ENCODE data around the gene DCTD.
"Not testable (repeated sequence)": the region's sequence is repeated elsewhere in the genome, so short reads cannot be mapped to it uniquely, and the experiment has no call there.

Gene DCTD

DNA sequence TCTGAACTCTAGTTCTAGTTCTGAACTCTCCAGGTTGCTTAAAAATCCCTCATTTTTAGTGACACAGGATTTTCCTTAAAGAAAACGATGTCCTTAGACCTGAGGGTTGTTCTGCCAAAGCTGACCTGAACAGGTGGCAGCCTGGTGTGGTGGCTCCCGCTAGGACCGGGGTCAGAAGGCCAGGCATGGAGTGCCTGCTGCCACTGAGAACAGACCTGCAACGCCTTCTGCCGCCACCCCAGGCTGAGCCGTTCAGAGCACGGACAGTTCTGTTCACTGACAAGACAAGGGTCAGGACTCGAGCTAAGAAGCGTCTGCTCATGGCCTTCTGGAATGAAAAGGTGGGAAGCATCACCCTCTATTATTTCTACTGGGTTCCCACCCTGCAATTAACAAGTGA, 15.8 kb downstream of the DCTD start:
- FAIRE-seq, result no peak
- TF ChIP-seq POLR2A (IDR thresholded peaks at IDR 0.05; ENCODE audit: low read depth, low read length) (no peak), POLR2AphosphoS5 (IDR thresholded peaks at IDR 0.05; ENCODE audit: low read depth, low read length) (no peak), TAF1 (IDR thresholded peaks at IDR 0.05; ENCODE audit: borderline replicate concordance, low read depth, low read length) (no peak)
- no peak for DNase-seq (ENCODE audit: insufficient read length)

DNA sequence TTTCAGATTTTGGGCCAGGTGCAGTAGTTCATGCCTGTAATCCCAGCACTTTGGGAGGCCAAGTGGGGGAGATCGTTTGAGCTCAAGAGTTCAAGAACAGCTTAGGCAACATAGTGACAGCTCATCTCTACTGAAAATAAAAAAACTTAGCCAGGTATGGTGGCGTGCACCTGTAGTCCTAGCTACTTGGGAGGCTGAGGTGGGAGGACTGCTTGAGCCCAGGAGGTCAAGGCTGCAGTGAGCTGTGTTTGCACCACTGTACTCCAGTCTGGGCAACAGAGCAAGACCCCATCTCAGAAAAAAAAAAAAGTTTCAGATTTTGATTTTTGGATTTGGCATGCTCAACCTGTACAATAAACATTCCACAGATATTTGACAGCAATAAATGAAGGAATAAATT, 17.2 kb downstream of the DCTD start:
- not testable (repeated sequence) for FAIRE-seq

DNA sequence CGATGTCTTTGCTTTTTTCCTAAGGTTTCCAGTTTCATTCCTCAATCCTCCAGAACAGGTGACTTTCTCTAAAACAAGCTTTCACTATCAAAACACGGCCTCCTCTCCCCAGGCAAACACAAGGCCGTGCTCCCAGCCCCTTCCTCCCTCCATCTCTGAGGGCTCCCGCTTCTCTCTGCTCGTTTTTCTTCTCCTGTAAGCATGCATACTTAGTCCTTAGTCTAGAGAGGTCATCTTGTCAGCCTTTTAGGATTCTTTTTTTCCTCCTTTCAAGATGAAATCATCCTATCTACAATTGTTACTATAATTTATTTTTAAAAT, 18.7 kb downstream of the DCTD start:
- no peak for DNase-seq (ENCODE audit: insufficient read length)
- TF ChIP-seq POLR2AphosphoS5 (IDR thresholded peaks at IDR 0.05; ENCODE audit: low read depth, low read length), result no peak
- no peak for TF ChIP-seq TAF1 (IDR thresholded peaks at IDR 0.05; ENCODE audit: borderline replicate concordance, low read depth, low read length)
- TF ChIP-seq POLR2A (IDR thresholded peaks at IDR 0.05; ENCODE audit: low read depth, low read length), result no peak
- no peak for FAIRE-seq

More for the DNA sequence above, 17.2 kb downstream of the DCTD start:
- not testable (repeated sequence) for DNase-seq (ENCODE audit: insufficient read length)

DNA sequence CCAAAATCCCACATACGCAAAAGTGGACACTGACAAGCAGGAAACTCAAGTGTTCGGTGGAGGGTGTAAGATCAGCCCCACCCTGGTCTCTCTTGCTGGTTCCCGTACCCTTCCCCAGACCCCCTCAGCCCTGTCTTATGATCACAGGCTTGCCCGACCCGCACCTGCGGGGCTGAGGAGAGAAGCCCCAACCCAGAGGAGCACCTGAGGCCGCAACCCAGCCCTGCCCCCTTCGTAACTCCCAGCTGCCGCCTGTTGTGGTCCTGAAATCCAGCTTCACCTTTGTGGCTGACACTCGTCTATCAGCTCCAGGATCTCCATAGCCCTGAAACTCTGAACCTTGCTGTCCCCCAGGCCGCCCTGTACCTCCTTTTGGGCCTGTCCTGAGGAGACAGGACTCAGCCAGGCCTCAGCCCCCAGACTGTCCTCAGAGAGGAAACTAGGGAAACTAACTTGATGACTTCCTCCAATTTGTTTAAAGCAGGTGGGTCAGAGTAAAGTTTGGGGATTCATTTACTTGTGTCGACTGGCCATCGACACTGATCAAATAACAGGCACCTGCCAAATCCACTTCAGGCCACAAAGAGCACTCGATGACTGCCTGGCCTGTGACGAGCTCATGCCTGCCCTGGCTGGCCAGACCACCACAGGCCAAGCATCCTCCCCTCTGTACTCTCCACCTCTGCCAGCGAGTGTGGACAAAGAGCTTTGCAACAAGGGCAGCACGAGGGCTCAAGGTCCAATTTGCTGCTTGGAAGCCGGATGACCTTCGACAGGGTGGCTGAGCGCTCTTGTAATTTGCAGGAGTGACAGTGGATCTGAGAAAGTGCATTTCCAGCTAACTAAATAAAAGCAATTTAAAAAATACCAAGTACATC, 19.3 kb downstream of the DCTD start:
- no peak for TF ChIP-seq POLR2A (IDR thresholded peaks at IDR 0.05; ENCODE audit: low read depth, low read length)
- no peak for TF ChIP-seq TAF1 (IDR thresholded peaks at IDR 0.05; ENCODE audit: borderline replicate concordance, low read depth, low read length)
- TF ChIP-seq POLR2AphosphoS5 (IDR thresholded peaks at IDR 0.05; ENCODE audit: low read depth, low read length), result no peak
- FAIRE-seq (no peak), DNase-seq (ENCODE audit: insufficient read length) (no peak)

DNA sequence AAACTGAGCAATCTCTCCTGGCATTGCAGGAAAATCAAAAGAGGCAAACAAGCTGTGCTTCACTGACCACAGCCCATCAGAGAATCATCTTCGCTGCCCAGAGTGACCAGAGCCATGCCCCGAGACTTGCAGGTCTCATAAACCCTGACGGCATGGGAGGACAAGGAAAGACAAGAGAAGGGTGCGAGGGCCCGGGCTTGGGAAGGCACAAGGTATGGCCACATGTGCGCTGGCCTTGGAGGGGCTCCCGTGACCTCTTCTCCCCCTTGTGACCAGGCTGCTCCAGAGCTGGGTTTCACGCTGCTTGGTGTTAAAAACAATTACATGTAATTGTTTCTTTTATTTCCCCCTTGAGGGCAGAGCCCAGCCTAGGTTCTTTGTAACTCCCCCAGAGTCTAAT, 20.8 kb downstream of the DCTD start:
- TF ChIP-seq POLR2A (IDR thresholded peaks at IDR 0.05; ENCODE audit: low read depth, low read length), result no peak
- TF ChIP-seq TAF1 (IDR thresholded peaks at IDR 0.05; ENCODE audit: borderline replicate concordance, low read depth, low read length), result no peak
- TF ChIP-seq POLR2AphosphoS5 (IDR thresholded peaks at IDR 0.05; ENCODE audit: low read depth, low read length), result no peak
- no peak for DNase-seq (ENCODE audit: insufficient read length)
- no peak for FAIRE-seq

DNA sequence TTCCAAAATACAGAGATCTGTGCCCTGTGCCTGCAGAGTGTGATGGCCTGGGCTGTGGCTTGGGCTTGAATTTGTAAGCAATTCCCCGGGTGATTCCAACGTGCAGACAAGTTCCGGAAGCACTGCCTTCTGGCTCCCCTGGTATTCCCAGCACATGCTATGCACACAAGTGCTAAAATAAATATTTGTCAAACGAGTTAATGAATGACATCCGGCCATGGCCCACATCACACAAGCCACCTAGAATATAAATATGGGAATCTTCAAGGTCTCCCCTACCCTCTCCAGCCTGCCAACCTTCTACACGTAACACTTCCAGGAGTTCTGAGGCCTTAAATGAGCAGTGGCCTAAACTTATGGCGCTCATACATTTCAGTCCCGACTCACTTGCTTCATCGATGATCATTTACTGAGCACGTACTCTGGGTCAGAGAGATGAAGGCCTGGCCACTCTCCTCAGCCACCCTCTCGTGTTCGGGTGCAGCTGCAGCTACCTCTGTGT, 21.3 kb downstream of the DCTD start:
- TF ChIP-seq TAF1 (IDR thresholded peaks at IDR 0.05; ENCODE audit: borderline replicate concordance, low read depth, low read length), result no peak
- TF ChIP-seq POLR2A (IDR thresholded peaks at IDR 0.05; ENCODE audit: low read depth, low read length), result no peak
- TF ChIP-seq POLR2AphosphoS5 (IDR thresholded peaks at IDR 0.05; ENCODE audit: low read depth, low read length), result no peak
- FAIRE-seq, result no peak

DNA sequence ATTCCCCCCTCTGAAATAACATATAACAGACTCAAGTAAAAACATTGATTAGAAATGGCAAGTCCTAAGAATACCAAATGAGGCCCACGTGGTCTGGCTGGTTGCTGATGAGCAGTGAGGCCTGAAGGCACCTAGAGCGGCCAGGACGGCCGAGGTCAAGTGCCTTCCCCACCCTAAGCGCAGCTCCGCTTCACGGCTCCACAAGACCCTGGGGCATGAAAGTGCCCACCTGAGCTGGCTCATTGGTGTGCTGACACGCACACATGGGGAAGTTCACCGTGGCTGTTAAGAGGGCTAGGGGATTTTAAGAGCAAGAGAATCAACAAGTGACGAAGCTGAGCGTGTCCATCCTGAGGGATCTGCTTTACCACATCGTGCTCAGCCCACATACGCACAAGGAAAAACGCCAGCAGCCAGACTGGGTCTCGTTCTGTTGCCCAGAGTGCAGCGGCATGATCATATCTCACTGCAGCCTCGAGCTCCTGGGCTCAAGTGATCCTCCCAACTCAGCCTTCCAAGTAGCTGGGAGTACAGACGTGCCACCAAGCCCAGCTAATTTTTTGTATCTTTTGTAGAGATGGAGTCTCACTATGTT, 22.4 kb downstream of the DCTD start:
- no peak for FAIRE-seq
- DNase-seq (ENCODE audit: insufficient read length), result no peak
- TF ChIP-seq POLR2AphosphoS5 (IDR thresholded peaks at IDR 0.05; ENCODE audit: low read depth, low read length) (no peak), POLR2A (IDR thresholded peaks at IDR 0.05; ENCODE audit: low read depth, low read length) (no peak), TAF1 (IDR thresholded peaks at IDR 0.05; ENCODE audit: borderline replicate concordance, low read depth, low read length) (no peak)

More for the DNA sequence above, 21.3 kb downstream of the DCTD start:
- no peak for DNase-seq (ENCODE audit: insufficient read length)

DNA sequence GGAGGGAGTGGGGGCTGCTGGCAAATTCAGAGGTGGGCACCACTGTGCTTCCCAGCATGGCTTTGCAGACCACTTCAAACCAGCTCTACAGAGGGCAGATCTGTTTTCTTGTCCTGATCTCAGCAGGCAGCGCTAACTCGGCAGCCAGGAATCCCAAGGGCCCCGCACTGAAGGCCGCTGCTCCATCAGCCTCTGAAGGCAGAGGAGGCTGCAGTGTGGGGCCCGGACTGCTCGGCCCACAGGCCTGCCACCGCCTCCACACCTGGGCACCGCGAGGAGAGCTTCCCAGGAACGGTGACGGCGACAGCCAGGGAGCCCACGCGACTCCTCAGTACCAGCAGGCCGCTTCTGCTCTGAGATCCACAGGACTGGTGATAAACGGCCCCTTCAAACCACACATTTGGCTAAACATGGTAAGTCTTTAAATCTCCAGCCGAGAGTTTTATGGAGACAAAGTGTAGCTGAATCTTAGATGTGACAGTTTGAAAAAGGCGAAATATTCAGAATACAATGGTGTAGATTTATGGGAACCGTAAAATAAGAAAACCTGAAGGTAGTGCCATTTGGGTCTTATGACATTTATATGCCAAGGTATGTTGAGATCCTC, 23.6 kb downstream of the DCTD start:
- DNase-seq (ENCODE audit: insufficient read length) (no peak), FAIRE-seq (no peak)
- TF ChIP-seq TAF1 (IDR thresholded peaks at IDR 0.05; ENCODE audit: borderline replicate concordance, low read depth, low read length), result no peak
- no peak for TF ChIP-seq POLR2A (IDR thresholded peaks at IDR 0.05; ENCODE audit: low read depth, low read length)
- TF ChIP-seq POLR2AphosphoS5 (IDR thresholded peaks at IDR 0.05; ENCODE audit: low read depth, low read length), result no peak

DNA sequence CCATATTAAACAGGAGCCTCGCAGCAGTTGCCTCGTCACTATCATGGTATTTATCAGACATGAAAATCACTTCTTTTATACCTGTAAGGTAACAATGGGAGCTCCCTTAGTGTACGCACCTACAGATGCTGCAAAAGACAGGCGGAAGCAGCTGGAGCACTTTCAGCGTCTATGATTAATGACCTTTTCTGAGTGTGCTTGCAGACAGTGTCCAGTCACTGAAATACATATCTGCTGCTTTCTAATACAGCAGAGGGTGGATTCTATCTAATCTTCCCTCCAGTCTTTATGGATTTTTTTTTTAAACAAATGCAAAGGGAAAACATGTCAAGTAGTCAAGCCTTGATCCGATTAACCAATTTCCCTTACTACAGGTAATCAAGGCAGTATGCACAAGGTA, 24.1 kb downstream of the DCTD start:
- FAIRE-seq (no peak), DNase-seq (ENCODE audit: insufficient read length) (no peak)
- no peak for TF ChIP-seq TAF1 (IDR thresholded peaks at IDR 0.05; ENCODE audit: borderline replicate concordance, low read depth, low read length)
- TF ChIP-seq POLR2A (IDR thresholded peaks at IDR 0.05; ENCODE audit: low read depth, low read length), result no peak
- no peak for TF ChIP-seq POLR2AphosphoS5 (IDR thresholded peaks at IDR 0.05; ENCODE audit: low read depth, low read length)

DNA sequence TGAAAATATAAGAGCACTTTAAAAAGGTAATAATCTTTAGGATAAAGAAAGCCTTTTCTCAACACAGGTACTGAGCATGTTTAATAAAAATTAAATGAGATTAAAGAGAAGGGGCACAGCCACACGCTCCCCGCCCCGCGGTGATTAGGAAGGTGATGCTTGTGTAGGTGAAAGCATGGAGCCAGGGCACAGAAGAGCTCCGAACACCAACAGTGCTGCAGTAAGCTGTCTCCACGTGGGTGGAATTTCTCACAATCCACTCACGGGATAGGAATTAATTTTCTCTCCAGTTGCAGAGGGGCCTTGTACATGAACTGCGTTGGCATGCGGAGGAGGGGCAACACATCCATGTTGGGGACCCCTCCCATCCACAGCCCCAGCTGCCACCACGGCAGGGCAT, 27.0 kb downstream of the DCTD start:
- DNase-seq (ENCODE audit: insufficient read length), result no peak
- FAIRE-seq, result no peak
- TF ChIP-seq POLR2AphosphoS5 (IDR thresholded peaks at IDR 0.05; ENCODE audit: low read depth, low read length) (no peak), TAF1 (IDR thresholded peaks at IDR 0.05; ENCODE audit: borderline replicate concordance, low read depth, low read length) (no peak), POLR2A (IDR thresholded peaks at IDR 0.05; ENCODE audit: low read depth, low read length) (no peak)

DNA sequence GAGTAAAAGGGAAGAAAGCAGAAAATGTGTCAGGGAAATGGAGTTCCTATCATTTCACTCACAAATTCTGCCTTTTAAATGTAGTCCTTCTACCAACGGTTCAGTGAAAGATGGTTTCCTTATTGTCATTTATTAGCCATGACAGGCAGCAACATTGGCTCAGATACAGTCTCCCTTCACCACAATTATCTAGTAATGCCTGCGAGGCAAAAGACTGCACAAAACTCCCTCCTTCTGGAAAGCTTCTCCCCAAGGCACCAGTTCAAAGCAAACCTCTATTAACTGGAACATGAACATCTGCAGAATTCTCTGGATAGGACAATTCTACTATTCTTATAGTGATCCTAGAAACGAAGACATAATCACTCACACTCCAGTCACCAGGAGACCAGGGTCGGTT, 28.3 kb downstream of the DCTD start:
- DNase-seq (ENCODE audit: insufficient read length), result no peak
- FAIRE-seq, result no peak
- TF ChIP-seq POLR2A (IDR thresholded peaks at IDR 0.05; ENCODE audit: low read depth, low read length) (no peak), TAF1 (IDR thresholded peaks at IDR 0.05; ENCODE audit: borderline replicate concordance, low read depth, low read length) (no peak), POLR2AphosphoS5 (IDR thresholded peaks at IDR 0.05; ENCODE audit: low read depth, low read length) (no peak)

DNA sequence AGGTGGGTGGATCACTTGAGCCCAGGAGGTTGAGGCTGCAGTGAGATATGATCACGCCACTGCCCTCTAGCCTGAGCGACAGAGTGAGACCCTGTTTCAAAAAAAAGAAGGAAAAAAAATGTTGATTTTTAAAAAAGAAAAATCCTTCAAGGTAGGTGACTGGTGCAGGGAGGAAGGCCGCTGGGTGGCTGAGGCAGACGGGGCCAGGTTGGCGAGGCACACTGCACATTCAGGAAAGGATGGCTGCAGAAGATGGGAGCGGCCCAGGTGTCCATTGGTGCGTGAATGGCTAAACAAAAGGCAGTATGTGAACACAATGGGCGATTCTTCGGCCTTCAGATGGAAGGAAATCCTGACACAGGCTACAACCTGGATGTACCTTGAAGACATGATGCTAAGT, 30.4 kb downstream of the DCTD start:
- no peak for DNase-seq (ENCODE audit: insufficient read length)
- FAIRE-seq, result no peak
- TF ChIP-seq TAF1 (IDR thresholded peaks at IDR 0.05; ENCODE audit: borderline replicate concordance, low read depth, low read length), result no peak
- TF ChIP-seq POLR2A (IDR thresholded peaks at IDR 0.05; ENCODE audit: low read depth, low read length), result no peak
- no peak for TF ChIP-seq POLR2AphosphoS5 (IDR thresholded peaks at IDR 0.05; ENCODE audit: low read depth, low read length)
